ENCODE measurements around the gene MRPL1.

- TF ChIP-seq EZH2phosphoT487 (IDR thresholded peaks at IDR 0.05; ENCODE audit: insufficient read depth, low read depth) (no peak), EZH2 (IDR thresholded peaks at IDR 0.05; ENCODE audit: insufficient read depth, poor library complexity, severe bottlenecking) (no peak)
These were observed 29.4 kb upstream of the MRPL1 start for GRCh38 chr4:77833126-77833724.
